Measurements from ENCODE around the gene SYNCRIP. TPM values are rescaled to one million over a fixed set of nuclear protein-coding genes. Genes with fewer than 3 reads are reported as not detected.

Gene SYNCRIP
- total RNA-seq, 2 donors from 2014 or later: 142 to 150 TPM

GRCh38 chr6:85676086-85676729, 33.5 kb upstream of the SYNCRIP start:
- ATAC-seq: no peak
- H3K36me3 Mint-ChIP-seq: peaks cover 36% of the 10 kb centered on the region
- peak overlapping the region; percentile 98 for H3K4me3 Mint-ChIP-seq
- peak overlapping the region; percentile 98 to 99 for H3K27ac Mint-ChIP-seq
- peaks cover 43 to 62% of the 10 kb centered on the region in 2 donors for H3K4me1 Mint-ChIP-seq (ENCODE audit: low read depth in 2 of 2)
- DNase-seq (ENCODE audit: low spot score): no peak
- H3K9me3 Mint-ChIP-seq: no peaks in the 10 kb centered on the region
- no peaks in the 10 kb centered on the region for H3K27me3 Mint-ChIP-seq

GRCh38 chr6:85675030-85675819, 32.5 kb upstream of the SYNCRIP start:
- no peak for DNase-seq (ENCODE audit: low spot score)
- H3K4me1 Mint-ChIP-seq (ENCODE audit: low read depth in 2 of 2): peaks cover 51 to 69% of the 10 kb centered on the region in 2 donors

GRCh38 chr6:85674604-85675003, 31.9 kb upstream of the SYNCRIP start:
- H3K9me3 Mint-ChIP-seq: no peaks in the 10 kb centered on the region
- H3K36me3 Mint-ChIP-seq: peaks cover 36% of the 10 kb centered on the region
- peak overlapping the region; percentile 98 to 99 for H3K27ac Mint-ChIP-seq
- ATAC-seq: no peak
- peak overlapping the region; percentile 98 for H3K4me3 Mint-ChIP-seq
- no peaks in the 10 kb centered on the region for H3K27me3 Mint-ChIP-seq
- H3K4me1 Mint-ChIP-seq (ENCODE audit: low read depth in 2 of 2): peaks cover 57 to 72% of the 10 kb centered on the region in 2 donors
- no peak for DNase-seq (ENCODE audit: low spot score)

More at GRCh38 chr6:85675030-85675819, 32.5 kb upstream of the SYNCRIP start:
- H3K27ac Mint-ChIP-seq: peak overlapping the region; percentile 98 to 99
- peak overlapping the region; percentile 98 for H3K4me3 Mint-ChIP-seq
- no peaks in the 10 kb centered on the region for H3K9me3 Mint-ChIP-seq
- peaks cover 36% of the 10 kb centered on the region for H3K36me3 Mint-ChIP-seq
- H3K27me3 Mint-ChIP-seq: no peaks in the 10 kb centered on the region
- no peak for ATAC-seq

- ATAC-seq (no peak), DNase-seq (ENCODE audit: low spot score) (no peak)
- Mint-ChIP-seq H3K4me3 (no peak overlapping the region), H3K9me3 (no peaks in the 10 kb centered on the region), H3K36me3 (peaks cover 35% of the 10 kb centered on the region), H3K27ac (peak overlapping the region; percentile 22 to 98), H3K4me1 (ENCODE audit: low read depth in 2 of 2) (peaks cover 58 to 79% of the 10 kb centered on the region in 2 donors), H3K27me3 (no peaks in the 10 kb centered on the region)
Observed at GRCh38 chr6:85673198-85674139, 30.8 kb upstream of the SYNCRIP start.

GRCh38 chr6:85672623-85673022, 29.9 kb upstream of the SYNCRIP start:
- no peaks in the 10 kb centered on the region for H3K9me3 Mint-ChIP-seq
- H3K4me3 Mint-ChIP-seq: no peak overlapping the region
- peaks cover 27% of the 10 kb centered on the region for H3K36me3 Mint-ChIP-seq

GRCh38 chr6:85672050-85672449, 29.4 kb upstream of the SYNCRIP start:
- H3K4me3 Mint-ChIP-seq: no peak overlapping the region
- DNase-seq (ENCODE audit: low spot score) (no peak), ATAC-seq (no peak)
- peaks cover 22% of the 10 kb centered on the region for H3K36me3 Mint-ChIP-seq
- H3K27ac Mint-ChIP-seq: no peak overlapping the region
- no peaks in the 10 kb centered on the region for H3K9me3 Mint-ChIP-seq
- H3K4me1 Mint-ChIP-seq (ENCODE audit: low read depth in 2 of 2): peaks cover 52 to 75% of the 10 kb centered on the region in 2 donors
- H3K27me3 Mint-ChIP-seq: no peaks in the 10 kb centered on the region

More at GRCh38 chr6:85672623-85673022, 29.9 kb upstream of the SYNCRIP start:
- DNase-seq (ENCODE audit: low spot score) (no peak), ATAC-seq (no peak)
- Mint-ChIP-seq H3K4me1 (ENCODE audit: low read depth in 2 of 2) (peaks cover 54 to 78% of the 10 kb centered on the region in 2 donors), H3K27me3 (no peaks in the 10 kb centered on the region), H3K27ac (peak overlapping the region; percentile 22 to 98)

- Mint-ChIP-seq H3K4me1 (ENCODE audit: low read depth in 2 of 2) (peaks cover 38 to 61% of the 10 kb centered on the region in 2 donors), H3K27me3 (no peaks in the 10 kb centered on the region), H3K36me3 (peaks cover 8% of the 10 kb centered on the region), H3K4me3 (peak overlapping the region; percentile 84), H3K27ac (peak overlapping the region; percentile 97 to 98), H3K9me3 (no peaks in the 10 kb centered on the region)
- ATAC-seq (no peak), DNase-seq (ENCODE audit: low spot score) (no peak)
Observed at GRCh38 chr6:85670573-85670972, 27.9 kb upstream of the SYNCRIP start.

- DNase-seq (ENCODE audit: low spot score) (peak; percentile 65), ATAC-seq (peak; percentile 88 to 95)
- H3K4me1 Mint-ChIP-seq (ENCODE audit: low read depth in 2 of 2): peaks cover 32 to 53% of the 10 kb centered on the region in 2 donors
- no peaks in the 10 kb centered on the region for H3K27me3 Mint-ChIP-seq
- H3K36me3 Mint-ChIP-seq: peaks cover 8% of the 10 kb centered on the region
- H3K4me3 Mint-ChIP-seq: peak overlapping the region; percentile 84
- H3K9me3 Mint-ChIP-seq: no peaks in the 10 kb centered on the region
- peak overlapping the region; percentile 97 to 98 for H3K27ac Mint-ChIP-seq
Observed at GRCh38 chr6:85669735-85670194, 27.1 kb upstream of the SYNCRIP start.

- no peak overlapping the region for H3K27ac Mint-ChIP-seq
- H3K4me3 Mint-ChIP-seq: no peak overlapping the region
- peaks cover 3% of the 10 kb centered on the region for H3K36me3 Mint-ChIP-seq
- H3K4me1 Mint-ChIP-seq (ENCODE audit: low read depth in 2 of 2): no peaks in the 10 kb centered on the region
- no peak for DNase-seq (ENCODE audit: low spot score)
- ATAC-seq: no peak
- H3K9me3 Mint-ChIP-seq: no peaks in the 10 kb centered on the region
- no peaks in the 10 kb centered on the region for H3K27me3 Mint-ChIP-seq
Observed at GRCh38 chr6:85662251-85662650, 19.6 kb upstream of the SYNCRIP start.

GRCh38 chr6:85660181-85660611, 17.5 kb upstream of the SYNCRIP start:
- no peak for ATAC-seq
- Mint-ChIP-seq H3K36me3 (peaks cover 5% of the 10 kb centered on the region), H3K27ac (no peak overlapping the region)

GRCh38 chr6:85650606-85651005, 7.9 kb upstream of the SYNCRIP start:
- DNase-seq (ENCODE audit: low spot score): no peak
- peaks cover under 1% of the 10 kb centered on the region for H3K9me3 Mint-ChIP-seq
- H3K27ac Mint-ChIP-seq: no peak overlapping the region
- no peak overlapping the region for H3K4me3 Mint-ChIP-seq
- no peak for ATAC-seq
- H3K4me1 Mint-ChIP-seq (ENCODE audit: low read depth in 2 of 2): peaks cover 2% of the 10 kb centered on the region in 2 donors
- H3K27me3 Mint-ChIP-seq: no peaks in the 10 kb centered on the region
- H3K36me3 Mint-ChIP-seq: no peaks in the 10 kb centered on the region

More at GRCh38 chr6:85660181-85660611, 17.5 kb upstream of the SYNCRIP start:
- Mint-ChIP-seq H3K27me3 (peaks cover 0 to 5% of the 10 kb centered on the region in 2 donors), H3K4me3 (no peak overlapping the region), H3K9me3 (no peaks in the 10 kb centered on the region), H3K4me1 (ENCODE audit: low read depth in 2 of 2) (no peaks in the 10 kb centered on the region)
- DNase-seq (ENCODE audit: low spot score): no peak

GRCh38 chr6:85644279-85644762, 1.6 kb upstream of the SYNCRIP start:
- H3K27ac Mint-ChIP-seq: peak overlapping the region; percentile 90 to 94
- peaks cover 31 to 41% of the 10 kb centered on the region in 2 donors for H3K4me1 Mint-ChIP-seq (ENCODE audit: low read depth in 2 of 2)
- peaks cover 26% of the 10 kb centered on the region for H3K36me3 Mint-ChIP-seq

More at GRCh38 chr6:85644279-85644762, 1.6 kb upstream of the SYNCRIP start:
- Mint-ChIP-seq H3K27me3 (no peaks in the 10 kb centered on the region), H3K4me3 (peak overlapping the region; percentile 99), H3K9me3 (peaks cover 4% of the 10 kb centered on the region)
- ATAC-seq (no peak), DNase-seq (ENCODE audit: low spot score) (no peak)

Data from natural killer cell treated with Interleukin-12 subunit alpha and Interleukin-12 subunit beta and Interleukin-15 and Interleukin-18, amount 100 ng/mL, for 72 hours (primary cell).